Bronchial epithelial cell (primary cell): ENCODE measurements around the gene MIOX. TPM values are rescaled to one million over a fixed set of nuclear protein-coding genes. Genes with fewer than 3 reads are reported as not detected.

ENCODE experiments used
- DNase-seq: peaks from one replicate; pipeline ENCODE4 v3.0.0-alpha.2; 2010; ENCODE audit warnings: low read depth
- FAIRE-seq: peaks from 2 replicates; lab custom pipeline; 2011; peaks lifted over from hg19 to GRCh38; lab: Jason Lieb, UNC
- H3K27me3 ChIP-seq: 2 replicates; pipeline ENCODE4 v1.5.1; 2011; ENCODE audit warnings: low read length; ENCODE audit not compliant: control insufficient read depth, insufficient read depth
- H3K36me3 ChIP-seq: 2 replicates; pipeline ENCODE4 v1.5.1; 2011; ENCODE audit warnings: low read length; ENCODE audit not compliant: control insufficient read depth, insufficient read depth
- H3K4me3 ChIP-seq: 2 replicates; pipeline ENCODE4 v1.5.1; 2011; ENCODE audit warnings: mild to moderate bottlenecking, low read depth, low read length, control low read depth
- total RNA-seq: library from RNA; depleted of rRNA; stranded (reverse); fragments of >200 nt; gene quantifications from 2 replicates; pipeline ENCODE4 v1.2.1, GENCODE V29; 2014
- TF ChIP-seq, protein P1 (sequence below): IDR thresholded peaks from 2 replicates; pipeline ENCODE4 v1.5.1; 2011; ENCODE audit warnings: mild to moderate bottlenecking, moderate library complexity, low read length, control low read depth, inconsistent platforms; ENCODE audit not compliant: insufficient read depth, severe bottlenecking

Gene MIOX
- total RNA-seq, 1 donor from 2014 or later, result not detected

DNA sequence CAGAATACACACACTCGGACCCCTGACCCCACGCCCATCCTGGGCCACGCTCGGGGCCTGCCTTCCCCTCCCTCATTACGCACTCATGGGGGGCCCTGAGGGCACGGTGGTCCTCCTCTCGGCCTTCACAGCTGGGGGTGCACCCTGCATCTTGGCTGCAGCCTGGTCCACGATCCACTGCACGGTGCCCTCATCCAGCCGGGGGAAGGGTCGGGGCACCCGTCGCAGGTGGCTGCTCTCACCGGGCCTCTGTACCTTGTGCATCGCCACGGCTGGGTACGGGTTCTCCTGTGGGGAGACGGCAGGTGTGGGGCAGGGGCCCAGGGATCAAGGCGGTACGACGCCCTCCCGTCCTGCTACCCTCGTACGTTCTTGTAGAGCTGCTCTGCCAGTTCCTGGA is 22.2 kb upstream of the MIOX start:
- H3K4me3 ChIP-seq, result no peak overlapping the region
- no peaks in the 10 kb centered on the region for H3K27me3 ChIP-seq
- peaks cover 45% of the 10 kb centered on the region for H3K36me3 ChIP-seq
- FAIRE-seq, result no peak
- DNase-seq, result no peak
- TF ChIP-seq, protein P1, sequence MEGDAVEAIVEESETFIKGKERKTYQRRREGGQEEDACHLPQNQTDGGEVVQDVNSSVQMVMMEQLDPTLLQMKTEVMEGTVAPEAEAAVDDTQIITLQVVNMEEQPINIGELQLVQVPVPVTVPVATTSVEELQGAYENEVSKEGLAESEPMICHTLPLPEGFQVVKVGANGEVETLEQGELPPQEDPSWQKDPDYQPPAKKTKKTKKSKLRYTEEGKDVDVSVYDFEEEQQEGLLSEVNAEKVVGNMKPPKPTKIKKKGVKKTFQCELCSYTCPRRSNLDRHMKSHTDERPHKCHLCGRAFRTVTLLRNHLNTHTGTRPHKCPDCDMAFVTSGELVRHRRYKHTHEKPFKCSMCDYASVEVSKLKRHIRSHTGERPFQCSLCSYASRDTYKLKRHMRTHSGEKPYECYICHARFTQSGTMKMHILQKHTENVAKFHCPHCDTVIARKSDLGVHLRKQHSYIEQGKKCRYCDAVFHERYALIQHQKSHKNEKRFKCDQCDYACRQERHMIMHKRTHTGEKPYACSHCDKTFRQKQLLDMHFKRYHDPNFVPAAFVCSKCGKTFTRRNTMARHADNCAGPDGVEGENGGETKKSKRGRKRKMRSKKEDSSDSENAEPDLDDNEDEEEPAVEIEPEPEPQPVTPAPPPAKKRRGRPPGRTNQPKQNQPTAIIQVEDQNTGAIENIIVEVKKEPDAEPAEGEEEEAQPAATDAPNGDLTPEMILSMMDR, result no peak

DNA sequence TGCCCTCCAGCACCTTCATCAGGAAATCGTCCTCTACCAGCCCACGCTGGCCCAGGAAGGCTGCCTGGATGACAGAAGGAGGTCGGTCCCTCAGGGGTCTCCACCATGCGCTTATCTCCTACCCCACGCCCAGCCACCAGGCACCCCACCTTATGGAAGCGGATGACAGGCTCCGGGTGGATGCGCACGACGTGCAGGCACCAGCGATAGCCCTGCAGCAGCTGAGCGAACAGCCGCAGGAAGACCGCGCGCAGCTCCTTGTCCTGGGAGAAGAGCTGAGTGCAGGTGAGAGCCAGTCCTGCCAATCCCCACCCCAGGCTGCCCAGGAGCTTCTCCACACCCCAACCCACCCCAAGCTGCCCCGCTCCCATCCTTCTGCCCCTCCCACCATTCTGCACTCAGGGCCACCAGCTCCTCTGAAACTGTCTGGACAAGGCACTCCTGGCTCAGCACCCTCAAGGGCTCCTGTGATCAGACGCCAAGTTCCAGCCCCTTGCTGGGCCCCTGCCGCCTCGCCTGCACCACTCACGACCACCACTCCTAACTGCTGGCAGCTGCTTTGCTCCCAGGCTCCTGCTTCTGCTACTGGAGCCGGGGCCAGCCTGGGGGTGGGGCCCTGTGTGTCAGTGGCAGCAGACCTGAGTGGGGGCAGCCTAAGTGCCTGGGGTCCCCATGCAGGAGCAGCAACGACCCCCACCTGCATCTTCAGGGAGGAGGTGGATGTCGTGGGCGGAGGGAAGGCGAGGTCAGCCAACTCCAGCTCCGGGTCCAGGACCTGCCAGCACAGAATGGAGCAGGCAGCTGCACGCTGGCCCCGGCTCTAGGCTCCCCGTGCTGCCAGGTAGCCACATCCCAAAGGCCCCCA is 21.4 kb upstream of the MIOX start:
- H3K36me3 ChIP-seq, result peaks cover 39% of the 10 kb centered on the region
- DNase-seq (no peak), FAIRE-seq (no peak)
- no peaks in the 10 kb centered on the region for H3K27me3 ChIP-seq
- no peak overlapping the region for H3K4me3 ChIP-seq
- TF ChIP-seq, protein P1, result no peak

GRCh38 chr22:50467341-50467740 is 19.3 kb upstream of the MIOX start:
- Histone ChIP-seq H3K4me3 (no peak overlapping the region), H3K36me3 (peaks cover 32% of the 10 kb centered on the region), H3K27me3 (no peaks in the 10 kb centered on the region)
- TF ChIP-seq, protein P1, result no peak
- DNase-seq, result no peak
- no peak for FAIRE-seq

- Histone ChIP-seq H3K36me3 (peaks cover 32% of the 10 kb centered on the region), H3K4me3 (no peak overlapping the region), H3K27me3 (no peaks in the 10 kb centered on the region)
- FAIRE-seq (no peak), DNase-seq (no peak)
- TF ChIP-seq, protein P1, result no peak
Observed at GRCh38 chr22:50467773-50468440, 18.8 kb upstream of the MIOX start.

DNA sequence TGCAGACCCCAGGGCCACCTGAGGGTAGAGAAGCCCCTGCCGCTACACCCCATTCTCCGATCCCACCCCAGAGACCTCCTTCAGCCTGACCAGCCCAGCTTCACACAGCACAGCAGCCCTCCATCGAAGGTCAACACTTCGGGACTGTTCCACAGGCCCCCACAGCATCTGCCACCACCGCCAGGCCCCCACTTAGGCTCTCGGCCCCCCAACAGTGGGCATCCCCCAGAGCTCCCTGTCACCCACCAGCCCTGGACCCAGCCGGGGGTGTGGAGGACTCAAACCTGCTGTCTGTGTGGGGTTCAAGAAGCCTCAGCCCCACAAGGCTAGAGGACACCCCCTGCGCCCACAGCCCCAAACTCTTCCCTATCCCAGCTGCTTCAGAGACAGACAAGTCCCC is 18.0 kb upstream of the MIOX start:
- H3K27me3 ChIP-seq, result no peaks in the 10 kb centered on the region
- FAIRE-seq (no peak), DNase-seq (no peak)
- peaks cover 32% of the 10 kb centered on the region for H3K36me3 ChIP-seq
- H3K4me3 ChIP-seq, result no peak overlapping the region
- TF ChIP-seq, protein P1, result no peak
